T-helper 1 cell treated with Interleukin-12 subunit alpha and Interleukin-12 subunit beta and Interleukin-4 antibody, amounts not matched to agents 30 ng/mL and 1 ng/mL, for 36 hours (primary cell): ENCODE measurements around the gene B4GALNT4. TPM values are rescaled to one million over a fixed set of nuclear protein-coding genes. Genes with fewer than 3 reads are reported as not detected.
"Not testable (repeated sequence)": the region's sequence is repeated elsewhere in the genome, so short reads cannot be mapped to it uniquely, and the experiment has no call there.

Experiments used
- intact Hi-C: fragments of 100-400 bp; cut with micrococcal nuclease; formaldehyde crosslinking; loops from one replicate; pipeline ENCODE4 v1.15.1; 2024
- total RNA-seq: library from RNA; stranded (reverse); gene quantifications from 2 replicates; pipeline ENCODE4 v1.2.3, GENCODE V29; 2022

Gene B4GALNT4, protein sequence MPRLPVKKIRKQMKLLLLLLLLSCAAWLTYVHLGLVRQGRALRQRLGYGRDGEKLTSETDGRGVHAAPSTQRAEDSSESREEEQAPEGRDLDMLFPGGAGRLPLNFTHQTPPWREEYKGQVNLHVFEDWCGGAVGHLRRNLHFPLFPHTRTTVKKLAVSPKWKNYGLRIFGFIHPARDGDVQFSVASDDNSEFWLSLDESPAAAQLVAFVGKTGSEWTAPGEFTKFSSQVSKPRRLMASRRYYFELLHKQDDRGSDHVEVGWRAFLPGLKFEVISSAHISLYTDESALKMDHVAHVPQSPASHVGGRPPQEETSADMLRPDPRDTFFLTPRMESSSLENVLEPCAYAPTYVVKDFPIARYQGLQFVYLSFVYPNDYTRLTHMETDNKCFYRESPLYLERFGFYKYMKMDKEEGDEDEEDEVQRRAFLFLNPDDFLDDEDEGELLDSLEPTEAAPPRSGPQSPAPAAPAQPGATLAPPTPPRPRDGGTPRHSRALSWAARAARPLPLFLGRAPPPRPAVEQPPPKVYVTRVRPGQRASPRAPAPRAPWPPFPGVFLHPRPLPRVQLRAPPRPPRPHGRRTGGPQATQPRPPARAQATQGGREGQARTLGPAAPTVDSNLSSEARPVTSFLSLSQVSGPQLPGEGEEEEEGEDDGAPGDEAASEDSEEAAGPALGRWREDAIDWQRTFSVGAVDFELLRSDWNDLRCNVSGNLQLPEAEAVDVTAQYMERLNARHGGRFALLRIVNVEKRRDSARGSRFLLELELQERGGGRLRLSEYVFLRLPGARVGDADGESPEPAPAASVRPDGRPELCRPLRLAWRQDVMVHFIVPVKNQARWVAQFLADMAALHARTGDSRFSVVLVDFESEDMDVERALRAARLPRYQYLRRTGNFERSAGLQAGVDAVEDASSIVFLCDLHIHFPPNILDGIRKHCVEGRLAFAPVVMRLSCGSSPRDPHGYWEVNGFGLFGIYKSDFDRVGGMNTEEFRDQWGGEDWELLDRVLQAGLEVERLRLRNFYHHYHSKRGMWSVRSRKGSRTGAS
- total RNA-seq, result 0.91 and 1.9 TPM in 2 replicates

DNA sequence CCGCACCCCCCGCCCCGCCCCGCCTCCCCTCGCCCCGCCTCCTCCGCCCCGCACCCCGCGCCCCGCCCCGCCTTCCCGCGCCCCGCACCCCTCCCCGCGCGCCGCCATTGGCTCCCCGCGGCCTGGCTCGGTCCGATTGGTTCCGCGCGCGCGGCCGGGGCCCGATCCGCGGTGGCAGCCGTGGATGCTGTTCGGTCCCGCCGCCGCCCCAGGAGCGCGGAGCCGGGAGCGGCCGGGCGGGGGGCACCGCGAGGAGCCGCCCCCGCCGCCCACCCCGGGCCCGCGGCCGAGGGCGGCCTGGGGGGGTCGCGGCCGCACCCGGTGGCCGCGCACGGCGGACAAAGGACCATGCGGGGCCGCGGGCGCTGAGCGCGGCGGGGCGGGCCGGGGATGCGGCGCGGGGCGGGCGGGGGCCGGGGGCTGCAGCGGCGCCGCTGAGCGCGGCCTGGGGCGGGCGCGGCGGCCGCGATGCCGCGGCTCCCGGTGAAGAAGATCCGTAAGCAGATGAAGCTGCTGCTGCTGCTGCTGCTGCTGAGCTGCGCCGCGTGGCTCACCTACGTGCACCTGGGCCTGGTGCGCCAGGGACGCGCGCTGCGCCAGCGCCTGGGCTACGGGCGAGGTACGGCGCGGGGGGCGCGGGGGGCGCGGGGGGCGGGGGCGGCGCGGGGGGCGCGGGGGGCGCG is at the start of gene B4GALNT4:
B4GALNT4 (plus strand) TSS at position 164 of the 683 bp plus-strand sequence; CDS start at position 469, 305 bp downstream.
- intact Hi-C loops, result no loop called here

DNA sequence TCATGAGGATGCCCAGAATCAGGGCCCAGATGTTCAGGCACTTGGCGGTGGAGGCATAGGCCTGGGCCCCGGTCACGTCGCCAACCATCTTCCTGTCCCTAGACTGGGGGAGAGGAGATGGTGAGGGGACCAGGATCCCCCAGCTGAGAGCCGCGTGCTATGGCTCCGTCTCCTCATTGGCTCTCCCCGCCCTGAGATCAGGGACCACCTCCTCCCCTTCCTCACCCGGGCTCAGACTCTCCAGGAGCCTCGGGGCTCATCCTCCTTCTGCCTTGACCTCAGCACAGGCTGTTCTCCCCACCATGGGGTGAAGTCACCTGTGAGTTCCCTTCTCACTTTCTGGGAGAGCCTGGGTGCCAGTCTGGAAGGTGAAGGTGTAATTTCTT is 49.4 kb upstream of the B4GALNT4 start:
- intact Hi-C loops, result loop anchor here (1.0 kb wide), 1 partner anchor 13 kb away; the partner anchor contains the start of gene IFITM2

- intact Hi-C loops, result loop anchor here (2.0 kb wide), 1 partner anchor 25 kb away; no protein-coding TSS in a partner anchor
Observed at GRCh38 chr11:324156-324555, 45.1 kb upstream of the B4GALNT4 start.

GRCh38 chr11:324593-325517 is 44.4 kb upstream of the B4GALNT4 start:
- intact Hi-C loops, result loop anchor here (2.0 kb wide), 1 partner anchor 24 kb away; no protein-coding TSS in a partner anchor

DNA sequence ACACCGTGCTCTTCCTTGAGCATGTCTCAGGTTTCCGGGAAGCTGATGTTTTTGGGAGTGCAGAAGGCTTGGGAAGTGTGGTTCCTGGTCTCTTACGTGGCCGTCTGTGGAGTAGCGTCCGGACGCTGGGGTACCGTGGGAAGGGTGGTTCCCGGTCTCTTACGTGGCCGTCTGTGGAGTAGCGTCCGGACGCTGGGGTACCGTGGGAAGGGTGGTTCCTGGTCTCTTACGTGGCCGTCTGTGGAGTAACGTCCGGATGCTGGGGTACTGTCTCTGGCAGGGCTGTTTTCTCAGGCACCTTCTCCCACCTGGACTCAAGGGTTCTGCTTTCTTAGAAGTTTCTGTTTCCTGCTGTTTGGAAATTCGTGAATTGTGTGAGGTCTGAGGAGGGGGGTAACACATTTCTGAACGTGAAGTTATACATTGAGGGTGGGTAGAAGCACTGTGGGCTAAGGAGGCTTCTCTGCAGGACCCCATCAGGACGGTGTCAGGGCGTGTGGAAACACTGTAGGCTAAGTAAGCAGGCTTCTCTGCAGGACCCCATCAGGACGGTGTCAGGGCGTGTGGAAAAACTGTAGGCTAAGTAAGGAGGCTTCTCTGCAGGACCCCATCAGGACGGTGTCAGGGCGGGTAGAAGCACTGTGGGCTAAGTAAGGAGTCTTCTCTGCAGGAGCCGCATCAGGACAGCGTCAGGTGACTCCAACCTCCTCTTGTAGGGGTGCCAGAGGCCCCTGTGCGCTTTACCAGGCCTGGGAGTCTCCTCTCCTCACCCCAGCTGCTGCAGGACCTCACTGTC is 43.3 kb upstream of the B4GALNT4 start:
- intact Hi-C loops, result loop anchor here (2.0 kb wide), 1 partner anchor 23 kb away; no protein-coding TSS in a partner anchor

GRCh38 chr11:326592-326841 is 42.8 kb upstream of the B4GALNT4 start:
- intact Hi-C loops, result no loop called here

DNA sequence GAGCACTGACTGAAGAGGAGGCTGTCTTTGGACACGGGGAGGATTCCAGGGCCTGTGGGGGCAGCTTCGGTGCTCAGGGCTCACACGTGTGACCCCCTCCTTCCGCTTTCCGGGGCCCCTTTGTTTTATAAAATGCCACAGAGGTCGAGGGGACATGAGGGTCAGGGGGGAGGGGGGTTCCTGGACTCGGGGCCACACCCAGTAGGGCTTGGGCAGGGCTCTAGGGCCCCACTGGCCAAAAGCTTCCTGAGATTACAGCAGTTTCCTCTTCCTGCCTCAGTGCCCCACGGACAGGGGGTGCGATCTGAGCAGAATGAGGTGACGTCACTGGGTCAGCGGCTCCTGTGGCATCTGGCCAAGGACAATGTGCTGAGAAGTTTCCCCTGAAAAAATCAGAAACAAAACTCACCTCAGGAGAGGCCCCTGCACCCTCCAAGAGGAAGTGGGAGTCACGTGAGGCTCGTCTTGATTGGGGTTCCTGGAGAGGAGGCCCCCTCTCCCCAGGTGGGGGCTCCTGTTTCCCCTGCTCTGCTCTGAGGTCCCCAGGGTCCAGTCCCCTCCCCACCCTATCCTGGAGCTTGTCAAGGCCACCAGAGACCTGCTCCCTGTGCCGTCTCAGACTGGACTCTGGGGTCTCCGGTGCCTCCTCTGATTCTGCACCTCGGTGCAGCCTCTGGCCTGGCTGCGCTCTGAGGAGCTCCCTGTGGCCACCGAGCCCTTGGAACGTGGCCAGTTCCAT is 42.3 kb upstream of the B4GALNT4 start:
- intact Hi-C loops, result no loop called here

DNA sequence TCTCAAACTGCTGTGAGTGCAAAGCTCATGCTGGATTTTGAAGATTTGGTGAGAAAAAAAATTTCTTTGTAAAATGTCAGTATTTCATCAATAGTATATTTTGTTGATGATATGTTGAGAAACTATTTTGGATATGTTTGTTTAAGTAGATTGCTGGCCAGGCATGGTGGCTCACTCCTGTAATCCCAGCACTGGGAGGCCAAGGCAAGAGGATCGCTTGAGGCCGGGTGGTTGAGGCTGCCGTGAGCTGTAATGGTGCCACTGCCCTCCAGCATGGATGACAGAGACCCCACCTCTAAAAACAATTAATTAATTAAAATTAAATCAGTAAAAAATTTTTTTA is 41.7 kb upstream of the B4GALNT4 start:
- intact Hi-C loops, result no loop called here

DNA sequence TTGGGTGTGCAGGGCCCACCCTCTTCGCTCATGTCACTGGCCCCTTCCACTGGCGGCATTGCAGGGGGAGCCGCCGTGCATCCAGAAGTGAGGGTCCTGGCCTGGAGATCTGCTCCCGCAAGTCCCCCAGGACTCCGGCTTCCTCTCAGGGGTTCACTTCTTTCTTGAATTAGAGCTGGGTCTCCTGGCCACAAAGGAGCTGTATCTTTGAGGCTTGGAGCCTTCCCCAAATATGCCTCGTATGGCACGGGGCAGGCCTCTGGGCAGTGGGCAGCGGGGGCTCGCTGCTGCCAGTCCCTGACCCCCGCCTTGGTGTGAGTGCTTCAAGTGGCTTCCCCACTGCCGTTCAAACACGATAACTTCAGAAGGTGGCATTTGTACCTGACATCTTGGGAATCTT is 41.3 kb upstream of the B4GALNT4 start:
- intact Hi-C loops, result no loop called here

- intact Hi-C loops, result loop anchor here (1.0 kb wide), 1 partner anchor 27 kb away; no protein-coding TSS in a partner anchor
Observed at GRCh38 chr11:328516-329100, 40.7 kb upstream of the B4GALNT4 start.

- intact Hi-C loops, result loop anchor here (1.0 kb wide), 1 partner anchor 25 kb away; no protein-coding TSS in a partner anchor
Observed at GRCh38 chr11:329886-330253, 39.4 kb upstream of the B4GALNT4 start.

GRCh38 chr11:330307-330693 is 39.0 kb upstream of the B4GALNT4 start:
- intact Hi-C loops, result no loop called here

- intact Hi-C loops, result no loop called here
Observed at GRCh38 chr11:330694-331357, 38.5 kb upstream of the B4GALNT4 start.

- intact Hi-C loops, result no loop called here
Observed at GRCh38 chr11:331358-332060, 37.8 kb upstream of the B4GALNT4 start.

DNA sequence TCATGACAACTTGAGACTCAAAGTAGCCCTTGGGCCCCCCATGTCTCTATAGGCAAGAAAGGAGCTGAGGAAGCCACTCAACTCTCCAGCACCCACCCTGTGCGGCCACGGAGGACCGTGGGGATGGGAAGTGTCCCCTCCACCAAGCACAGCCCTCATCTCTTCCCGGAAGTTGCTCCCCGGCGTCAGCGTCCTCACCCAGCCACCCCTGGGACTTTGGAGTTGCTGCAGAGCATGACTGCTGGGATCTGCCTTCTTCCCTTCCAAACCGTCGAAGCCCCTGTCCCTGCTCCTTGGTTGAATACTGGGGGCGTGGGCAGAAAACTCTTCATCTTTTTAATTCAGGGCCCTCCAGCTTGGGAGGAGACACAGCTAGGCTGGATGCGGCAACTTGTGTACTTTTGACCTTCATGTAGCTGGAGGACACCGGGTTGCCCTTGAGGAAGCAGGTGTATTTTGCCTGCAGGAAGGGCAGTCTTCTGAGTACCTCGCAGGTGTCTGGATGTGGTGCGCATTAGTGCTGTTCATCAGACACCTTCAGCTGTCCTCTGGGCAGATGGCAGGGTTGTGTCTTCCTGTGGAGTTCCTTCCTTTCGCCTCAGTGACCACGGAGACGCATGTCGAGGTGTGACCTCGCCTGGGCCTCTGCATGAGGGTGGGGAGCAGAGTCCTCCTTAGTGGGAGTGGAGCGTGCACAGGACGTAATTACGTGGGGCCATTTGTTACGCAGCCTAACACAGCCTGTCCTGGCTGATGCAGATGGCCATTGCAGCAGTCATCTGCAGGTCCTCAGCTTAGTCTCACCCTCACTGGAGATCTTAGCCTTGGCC is 36.4 kb upstream of the B4GALNT4 start:
- intact Hi-C loops, result no loop called here

DNA sequence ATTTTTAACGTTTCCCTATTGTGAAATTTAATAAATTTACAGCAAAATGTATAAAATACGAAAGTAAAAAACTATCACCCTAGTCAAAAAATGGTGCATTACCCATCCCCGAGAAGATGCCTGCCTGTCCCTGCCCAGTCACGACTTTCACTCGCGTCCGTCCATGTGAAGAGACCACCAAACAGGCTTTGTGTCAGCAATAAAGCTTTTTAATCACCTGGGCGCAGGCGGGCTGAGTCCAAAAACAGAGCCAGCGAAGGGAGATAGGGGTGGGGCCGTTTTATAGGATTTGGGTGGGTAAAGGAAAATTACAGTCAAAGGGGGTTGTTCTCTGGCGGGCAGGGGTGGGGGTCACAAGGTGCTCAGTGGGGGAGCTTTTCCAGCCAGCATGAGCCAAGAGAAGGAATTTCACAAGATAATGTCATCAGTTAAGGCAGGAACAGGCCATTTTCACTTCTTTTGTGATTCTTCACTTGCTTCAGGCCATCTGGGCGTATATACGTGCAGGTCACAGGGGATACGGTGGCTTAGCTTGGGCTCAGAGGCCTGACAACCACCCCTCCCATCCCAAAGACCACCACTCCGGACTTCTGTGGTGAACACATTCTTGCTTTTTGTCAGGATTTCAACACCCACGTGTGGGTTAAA is 35.6 kb upstream of the B4GALNT4 start:
- intact Hi-C loops, result not testable (repeated sequence)
